Raji (cell line): ENCODE results near the gene MSGN1.

Experiments
- POLR2A ChIP-seq: IDR thresholded peaks from 2 replicates; pipeline ENCODE4 v1.6.1; 2011; ENCODE audit warnings: low read depth, low read length, control low read depth; ENCODE audit not compliant: insufficient read depth

The MSGN1 gene, protein sequence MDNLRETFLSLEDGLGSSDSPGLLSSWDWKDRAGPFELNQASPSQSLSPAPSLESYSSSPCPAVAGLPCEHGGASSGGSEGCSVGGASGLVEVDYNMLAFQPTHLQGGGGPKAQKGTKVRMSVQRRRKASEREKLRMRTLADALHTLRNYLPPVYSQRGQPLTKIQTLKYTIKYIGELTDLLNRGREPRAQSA

DNA sequence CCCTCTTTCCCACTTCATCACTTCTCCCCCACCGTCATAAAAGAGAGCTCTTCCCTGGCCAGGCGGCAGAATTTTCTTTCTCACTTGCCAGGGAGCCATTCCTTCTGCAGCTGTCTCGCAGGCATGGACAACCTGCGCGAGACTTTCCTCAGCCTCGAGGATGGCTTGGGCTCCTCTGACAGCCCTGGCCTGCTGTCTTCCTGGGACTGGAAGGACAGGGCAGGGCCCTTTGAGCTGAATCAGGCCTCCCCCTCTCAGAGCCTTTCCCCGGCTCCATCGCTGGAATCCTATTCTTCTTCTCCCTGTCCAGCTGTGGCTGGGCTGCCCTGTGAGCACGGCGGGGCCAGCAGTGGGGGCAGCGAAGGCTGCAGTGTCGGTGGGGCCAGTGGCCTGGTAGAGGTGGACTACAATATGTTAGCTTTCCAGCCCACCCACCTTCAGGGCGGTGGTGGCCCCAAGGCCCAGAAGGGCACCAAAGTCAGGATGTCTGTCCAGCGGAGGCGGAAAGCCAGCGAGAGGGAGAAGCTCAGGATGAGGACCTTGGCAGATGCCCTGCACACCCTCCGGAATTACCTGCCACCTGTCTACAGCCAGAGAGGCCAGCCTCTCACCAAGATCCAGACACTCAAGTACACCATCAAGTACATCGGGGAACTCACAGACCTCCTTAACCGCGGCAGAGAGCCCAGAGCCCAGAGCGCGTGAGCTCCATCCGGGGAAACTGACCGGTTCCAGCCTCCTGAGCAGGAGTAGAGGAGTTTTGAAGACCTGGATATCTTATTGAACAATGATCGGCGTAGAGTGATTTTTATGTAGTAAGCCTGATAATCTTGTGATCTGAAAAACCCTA is at the start of gene MSGN1:
MSGN1 (plus strand) TSS at position 65 of the 850 bp plus-strand sequence; CDS start at position 124, 59 bp downstream.
- TF ChIP-seq POLR2A: no peak

DNA sequence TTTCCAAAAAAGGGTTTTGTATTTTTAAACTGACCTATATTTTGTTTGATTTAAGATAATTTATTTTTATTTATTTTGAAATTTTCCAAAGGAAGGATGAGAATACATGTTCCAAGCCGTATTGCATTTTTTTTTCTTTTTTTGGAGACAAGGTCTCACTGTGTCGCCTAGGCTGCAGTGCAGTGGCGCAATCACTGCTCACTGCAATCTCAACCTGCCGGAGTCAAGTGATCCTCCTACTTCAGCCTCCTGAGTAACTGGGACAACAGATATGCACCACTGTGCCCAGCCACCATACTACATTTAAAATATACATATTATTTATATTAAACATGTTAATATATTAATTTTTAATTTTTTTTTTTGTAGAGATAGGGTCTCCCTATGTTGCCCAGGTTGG is 47.4 kb upstream of the MSGN1 start:
- TF ChIP-seq POLR2A: no peak

DNA sequence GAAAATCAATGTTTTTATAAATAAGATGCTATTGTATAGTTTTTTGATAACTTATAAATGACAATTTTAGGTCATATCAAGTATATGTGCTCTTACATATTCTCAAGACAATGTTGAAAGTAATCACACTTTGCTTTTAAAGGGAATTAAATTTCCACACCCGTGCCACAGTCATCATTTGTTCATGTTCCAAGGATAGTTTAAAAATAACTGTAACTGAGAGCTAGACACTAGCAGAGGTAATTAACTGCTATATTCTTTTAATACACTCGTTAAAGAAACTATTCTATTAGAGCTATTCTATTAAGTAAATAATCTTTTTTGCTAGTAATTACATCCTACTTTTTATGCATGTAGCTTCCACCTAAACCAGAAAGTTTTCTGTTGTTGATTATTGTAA is 44.3 kb upstream of the MSGN1 start:
- TF ChIP-seq POLR2A: no peak

DNA sequence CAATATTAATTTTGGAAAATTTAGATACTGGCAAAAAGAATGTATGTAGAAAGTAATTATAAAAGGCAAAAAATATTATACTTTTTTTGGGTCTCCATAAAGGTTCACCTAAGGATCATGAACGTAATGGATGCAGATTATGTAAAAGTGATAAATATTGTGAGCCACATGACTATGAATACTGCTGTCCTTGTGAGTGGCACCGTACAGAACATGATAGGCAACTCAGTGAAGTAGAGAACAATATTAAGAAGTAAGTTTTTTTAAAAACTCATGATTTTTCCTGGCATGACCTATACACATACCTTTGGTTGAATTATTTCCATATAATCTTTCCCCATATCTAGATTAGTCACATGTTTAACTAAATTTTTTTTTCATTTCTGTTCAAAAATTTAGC is 43.7 kb upstream of the MSGN1 start:
- no peak for TF ChIP-seq POLR2A

DNA sequence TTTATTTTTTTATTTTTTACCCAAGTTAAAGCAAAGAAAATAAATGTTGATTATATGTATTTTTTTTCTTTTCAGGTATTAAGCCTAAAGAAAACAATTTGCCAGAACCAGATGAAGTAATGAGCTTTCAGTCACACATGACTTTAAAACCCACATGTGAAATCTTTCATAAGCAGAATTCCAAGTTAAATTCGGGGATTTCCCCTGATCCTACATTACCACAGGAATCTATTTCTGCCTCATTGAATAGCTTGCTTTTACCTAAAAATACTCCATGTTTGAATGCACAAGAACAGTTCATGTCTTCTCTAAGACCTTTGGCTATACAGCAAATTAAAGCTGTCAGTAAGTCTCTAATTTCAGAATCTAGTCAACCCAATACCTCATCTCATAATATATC is 35.7 kb upstream of the MSGN1 start:
- no peak for TF ChIP-seq POLR2A

DNA sequence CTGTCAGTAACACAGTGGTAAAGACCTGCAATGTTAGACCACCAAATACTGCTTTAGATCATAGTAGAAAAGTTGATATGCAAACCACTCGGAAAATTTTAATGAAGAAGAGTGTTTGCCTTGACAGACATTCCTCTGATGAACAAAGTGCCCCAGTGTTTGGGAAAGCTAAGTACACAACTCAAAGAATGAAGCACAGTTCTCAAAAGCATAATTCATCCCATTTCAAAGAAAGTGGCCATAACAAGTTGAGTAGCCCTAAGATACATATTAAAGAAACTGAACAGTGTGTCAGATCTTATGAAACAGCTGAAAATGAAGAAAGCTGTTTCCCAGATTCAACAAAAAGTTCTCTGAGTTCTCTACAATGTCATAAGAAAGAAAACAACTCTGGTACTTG is 34.8 kb upstream of the MSGN1 start:
- no peak for TF ChIP-seq POLR2A

DNA sequence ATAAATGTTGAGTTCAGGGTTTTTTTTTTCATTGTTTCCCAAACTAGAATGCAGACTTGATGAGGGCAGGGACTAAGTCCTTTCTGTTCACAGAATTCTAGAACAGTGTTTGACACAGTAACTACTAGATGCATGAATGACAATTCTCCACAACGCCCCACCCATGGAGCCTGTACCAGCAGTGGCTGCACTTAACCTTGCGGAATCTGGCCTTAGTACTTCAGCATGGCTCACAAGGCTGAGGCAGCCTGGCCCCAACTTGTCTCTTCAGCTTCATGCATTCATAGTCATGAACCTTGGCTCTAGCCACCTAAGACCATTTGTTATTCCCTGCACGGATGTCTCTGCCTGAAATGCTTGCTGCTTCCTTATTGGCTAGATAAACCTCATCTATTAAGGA is 29.5 kb upstream of the MSGN1 start:
- no peak for TF ChIP-seq POLR2A

DNA sequence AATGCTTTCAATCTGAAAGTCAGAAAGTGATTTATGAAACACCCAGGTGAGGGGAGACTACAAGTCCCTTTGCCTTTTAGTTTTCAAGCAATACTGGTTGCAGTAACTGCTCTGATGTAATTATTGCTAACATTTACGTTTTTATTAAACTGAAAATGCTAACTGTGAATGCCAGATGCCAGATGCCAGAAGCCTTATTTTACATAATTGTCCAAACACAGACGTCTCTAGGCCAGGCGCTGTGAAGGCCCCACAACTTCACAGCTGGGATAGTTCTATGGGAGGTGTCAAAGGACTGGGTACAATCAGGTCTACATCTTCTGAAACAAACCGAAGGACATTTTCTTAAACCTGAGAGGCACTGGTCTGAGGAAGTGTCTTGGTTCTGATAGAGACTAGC is 27.5 kb upstream of the MSGN1 start:
- no peak for TF ChIP-seq POLR2A

DNA sequence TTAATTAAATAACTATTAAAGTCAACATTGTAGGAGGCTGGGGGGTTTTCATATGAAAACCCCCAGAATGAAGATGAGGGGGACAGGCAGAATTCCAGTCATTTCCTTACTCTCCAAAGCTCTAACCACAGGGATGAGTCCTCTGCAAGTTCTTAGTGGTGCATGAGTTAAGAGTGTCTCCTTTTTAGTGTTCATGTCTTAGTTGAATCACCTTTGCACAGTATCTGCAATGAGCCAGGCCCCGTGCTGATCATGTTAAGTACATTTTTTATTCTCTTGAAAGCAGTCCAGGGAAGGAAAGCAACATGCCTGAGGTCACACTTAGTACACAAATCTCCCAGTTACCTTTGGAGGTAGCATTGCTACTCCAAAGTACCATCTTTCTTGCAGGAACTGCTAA is 25.7 kb upstream of the MSGN1 start:
- no peak for TF ChIP-seq POLR2A

DNA sequence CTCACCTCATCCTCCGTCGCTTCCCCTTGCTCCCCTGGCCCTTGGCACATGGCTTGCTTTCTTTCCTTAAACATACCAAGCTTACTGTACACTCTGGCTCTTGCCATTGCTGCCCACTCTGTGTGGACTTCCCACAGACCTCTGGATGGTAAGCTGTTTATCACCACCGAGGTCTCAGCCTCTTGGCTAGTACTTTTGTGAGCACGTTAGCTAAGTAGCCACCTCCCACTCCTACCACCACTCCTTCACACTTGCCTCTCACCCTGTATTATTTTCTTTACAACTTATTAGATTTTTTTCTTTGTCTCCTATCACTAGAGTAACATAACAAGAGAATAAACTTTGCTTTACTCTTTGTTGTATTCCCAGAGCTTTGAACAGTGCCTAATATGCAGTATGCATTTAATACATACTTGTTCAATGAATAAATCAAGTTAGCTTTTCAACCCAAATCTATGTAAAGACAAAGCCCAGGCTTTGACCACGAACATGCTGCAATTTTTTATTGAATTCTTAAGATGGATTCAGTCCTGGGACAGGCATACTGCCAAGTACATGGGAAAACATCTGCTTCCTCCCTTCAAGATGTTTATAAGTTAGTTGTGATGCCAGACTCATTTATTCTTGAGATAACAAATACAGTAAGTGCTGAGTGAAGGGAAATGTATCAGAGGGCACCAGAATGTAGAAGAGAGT is 25.0 kb upstream of the MSGN1 start:
- TF ChIP-seq POLR2A: no peak

DNA sequence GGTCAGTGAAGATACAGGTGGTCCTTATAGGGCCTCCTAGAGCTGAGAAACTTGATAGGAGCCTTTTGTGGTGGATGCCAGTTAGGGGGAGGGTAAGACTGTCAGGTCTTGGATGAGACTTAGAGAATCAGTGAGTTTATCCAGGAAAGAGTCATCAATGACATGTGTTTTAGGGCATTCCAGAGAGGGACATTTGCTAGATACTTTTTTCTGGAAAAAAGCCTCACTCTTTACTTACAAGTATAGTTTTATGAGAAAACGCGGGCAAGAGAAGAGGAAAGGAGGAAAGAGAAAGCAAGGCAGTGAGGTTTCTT is 24.5 kb upstream of the MSGN1 start:
- TF ChIP-seq POLR2A: no peak

DNA sequence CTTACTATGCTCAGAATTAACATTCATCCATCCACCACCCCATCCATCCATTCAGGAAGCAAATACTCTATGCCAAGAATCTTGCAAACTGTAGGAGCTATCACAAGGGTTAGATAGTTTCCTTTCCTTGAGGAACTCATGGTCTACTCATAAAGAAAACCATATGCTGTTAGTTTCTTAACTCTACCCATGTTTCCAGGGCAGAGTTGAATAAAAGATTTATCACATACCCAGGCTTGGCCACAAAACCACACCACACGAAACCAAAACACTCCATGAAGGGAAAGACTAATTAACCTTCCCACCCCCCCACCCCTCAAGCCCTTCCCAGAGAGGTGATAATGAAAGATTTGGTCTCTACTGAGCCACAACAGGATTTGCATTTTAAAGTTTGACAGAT is 23.7 kb upstream of the MSGN1 start:
- no peak for TF ChIP-seq POLR2A

DNA sequence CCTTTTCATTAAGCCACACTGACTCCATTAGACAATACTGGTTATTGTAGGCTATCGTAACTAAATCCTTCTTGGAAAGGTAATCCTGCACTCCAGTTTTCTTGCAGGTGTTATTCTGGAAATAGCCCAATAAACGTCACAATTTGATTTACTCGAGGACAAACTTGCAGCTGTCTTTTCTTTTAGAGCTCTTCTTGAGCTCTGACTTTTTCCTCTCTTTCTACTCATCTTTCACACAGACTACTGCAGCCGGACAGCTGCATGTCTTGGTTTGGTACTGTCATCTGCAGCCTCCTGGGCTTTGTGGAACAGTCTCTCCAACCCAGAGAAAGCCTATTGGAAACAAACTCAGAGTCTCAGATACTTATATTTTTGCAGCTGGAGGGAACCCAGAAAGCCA is 23.0 kb upstream of the MSGN1 start:
- TF ChIP-seq POLR2A: no peak

DNA sequence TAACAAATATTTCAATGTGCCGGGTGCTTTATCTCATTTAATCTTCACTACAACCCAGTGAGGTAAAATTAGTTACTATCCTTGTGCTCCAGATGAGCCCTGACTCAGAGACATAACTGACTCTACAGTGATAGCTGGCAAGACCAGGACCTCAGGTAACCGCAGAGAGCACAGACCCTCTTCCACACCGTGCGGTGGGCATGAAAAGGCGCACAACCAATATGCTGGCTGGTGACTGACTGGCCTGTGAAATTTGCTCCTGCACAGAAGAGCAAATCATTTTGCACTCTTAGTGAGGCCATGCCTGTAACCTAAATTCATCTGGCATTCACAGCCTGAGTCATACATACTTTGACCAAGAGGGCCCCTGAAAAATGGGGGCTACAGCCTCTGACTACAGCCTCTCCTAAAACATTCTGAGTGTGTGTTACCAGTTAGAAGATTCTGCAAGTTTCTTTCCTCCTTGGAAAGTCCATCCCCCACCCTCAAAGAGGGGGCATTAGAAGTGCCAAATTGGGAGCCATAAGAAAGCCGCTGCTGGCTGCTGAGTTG is 22.4 kb upstream of the MSGN1 start:
- no peak for TF ChIP-seq POLR2A

DNA sequence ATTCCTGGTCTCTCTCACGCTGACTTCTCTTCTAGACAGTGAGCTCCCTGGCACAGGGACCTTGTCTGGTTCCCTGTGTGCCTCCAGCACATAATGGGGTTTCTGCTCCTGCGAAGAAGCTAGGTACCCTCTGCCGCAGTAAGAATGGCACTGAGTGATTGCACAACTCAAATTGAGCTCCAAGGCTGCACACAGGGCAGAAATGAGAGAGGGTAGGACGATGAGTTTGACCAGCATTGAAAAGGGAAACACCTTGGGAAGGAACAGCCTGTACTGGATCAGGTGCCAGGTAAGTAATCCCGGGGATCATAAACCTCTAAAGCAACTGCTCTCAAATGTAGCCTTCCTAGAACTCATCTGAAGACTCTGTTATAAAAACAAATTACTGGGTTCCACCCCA is 21.0 kb upstream of the MSGN1 start:
- no peak for TF ChIP-seq POLR2A

DNA sequence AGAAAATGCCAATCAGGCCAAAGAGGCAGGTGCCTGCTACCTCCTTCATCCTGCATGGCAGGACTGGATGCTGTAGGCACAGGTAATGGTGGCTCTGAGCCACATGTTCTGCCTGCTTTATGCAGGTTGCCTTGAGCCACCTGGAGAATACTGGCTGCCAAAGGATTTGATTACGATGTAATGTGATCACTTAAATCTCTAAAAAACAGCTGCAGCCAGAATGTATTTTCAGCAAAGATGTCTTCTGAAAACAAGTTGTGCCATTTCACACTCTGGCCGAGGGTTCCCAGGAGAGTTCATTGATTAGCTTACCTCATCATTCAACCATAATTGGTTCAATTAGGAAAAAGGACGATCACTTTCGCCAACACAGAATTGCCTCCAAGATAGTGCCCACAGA is 17.9 kb upstream of the MSGN1 start:
- TF ChIP-seq POLR2A: no peak

DNA sequence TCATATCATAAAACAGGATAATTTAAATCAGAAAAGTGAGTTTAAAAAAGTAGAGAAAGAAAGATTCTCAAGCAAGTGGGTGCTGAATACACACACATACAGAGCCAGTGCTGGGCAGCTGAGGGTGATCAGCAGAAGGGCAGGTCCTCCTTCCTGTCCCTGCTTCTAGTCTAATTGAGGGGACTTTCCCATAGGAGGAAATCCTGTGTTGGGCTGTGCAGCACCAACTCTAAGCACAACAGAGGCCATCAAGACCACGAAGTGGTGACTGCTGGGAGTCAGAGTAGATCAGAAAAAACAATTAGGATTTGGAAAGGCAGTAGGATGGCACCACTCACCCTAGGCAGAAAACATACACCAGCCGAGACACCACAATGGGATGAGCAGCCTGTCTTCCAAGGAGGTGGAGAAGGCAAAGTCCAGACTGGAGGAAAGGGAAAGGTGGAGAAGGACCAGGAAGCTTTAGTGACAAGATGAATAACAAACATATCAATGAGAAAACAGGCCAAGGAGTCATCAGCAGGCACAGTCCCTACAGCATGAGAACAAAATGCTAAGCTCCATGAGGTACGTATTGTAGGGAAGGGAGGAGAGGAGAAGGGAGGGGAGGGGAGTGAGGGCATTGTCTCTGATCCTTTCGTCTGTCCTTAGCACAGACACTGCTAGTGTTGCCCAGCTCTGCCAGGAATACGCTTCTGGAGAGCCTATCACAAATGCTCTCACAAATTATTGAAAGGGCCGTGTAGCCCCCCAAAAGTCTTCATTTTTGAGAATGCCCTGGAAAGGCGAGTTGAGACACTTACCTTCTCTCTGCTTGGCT is 16.7 kb upstream of the MSGN1 start:
- TF ChIP-seq POLR2A: no peak
